ENCODE data around the gene MAN1C1. TPM values are rescaled to one million over a fixed set of nuclear protein-coding genes. Genes with fewer than 3 reads are reported as not detected.

Gene MAN1C1
- total RNA-seq, 1 donor from 2014 or later, result 0.20 TPM

DNA sequence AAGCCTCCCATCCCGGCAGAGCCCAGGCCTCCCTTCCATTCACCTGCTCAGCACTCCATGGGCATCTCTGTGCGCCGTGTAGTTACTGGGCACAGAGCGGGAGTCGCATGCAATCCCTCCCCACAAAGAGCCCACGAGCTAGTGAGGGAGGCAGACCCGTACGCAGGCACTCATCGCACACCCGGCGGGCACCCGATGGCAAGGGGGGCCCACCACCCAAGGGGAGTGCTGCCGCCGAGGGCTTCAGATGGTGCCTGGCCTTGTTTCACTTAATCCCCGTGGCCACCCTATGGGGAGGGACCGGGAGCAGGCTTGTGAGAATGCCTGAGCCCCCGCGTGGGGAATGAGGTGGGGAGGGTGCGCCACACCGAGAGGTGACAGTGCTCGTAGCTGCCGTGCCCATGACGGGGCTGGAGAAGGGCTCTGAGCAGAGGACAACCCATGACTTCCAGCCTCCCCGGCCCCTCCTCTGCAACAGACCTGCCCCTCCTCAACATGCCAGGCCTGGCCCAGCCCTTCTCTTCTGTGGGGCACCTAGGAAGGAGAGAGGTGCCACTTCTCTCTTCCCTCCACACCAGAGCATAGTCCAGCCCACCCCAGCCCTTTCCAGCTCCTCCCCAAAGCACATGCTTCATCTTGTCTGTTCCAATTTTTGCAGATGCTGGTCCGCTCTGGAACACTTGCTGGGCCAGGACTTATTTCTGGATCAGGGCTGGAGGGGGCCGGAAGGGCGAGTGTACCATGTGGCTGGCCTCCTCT lies 153.2 kb downstream of the MAN1C1 start:
- Mint-ChIP-seq H3K9me3 (no peaks in the 10 kb centered on the region), H3K27ac (no peak overlapping the region), H3K4me1 (peaks cover 30% of the 10 kb centered on the region), H3K27me3 (peaks cover 23% of the 10 kb centered on the region), H3K36me3 (ENCODE audit: low read depth) (no peaks in the 10 kb centered on the region), H3K4me3 (no peak overlapping the region)
- no peak for DNase-seq
- intact Hi-C loops (cut with micrococcal nuclease), result no loop called here
- TF ChIP-seq, protein P1, sequence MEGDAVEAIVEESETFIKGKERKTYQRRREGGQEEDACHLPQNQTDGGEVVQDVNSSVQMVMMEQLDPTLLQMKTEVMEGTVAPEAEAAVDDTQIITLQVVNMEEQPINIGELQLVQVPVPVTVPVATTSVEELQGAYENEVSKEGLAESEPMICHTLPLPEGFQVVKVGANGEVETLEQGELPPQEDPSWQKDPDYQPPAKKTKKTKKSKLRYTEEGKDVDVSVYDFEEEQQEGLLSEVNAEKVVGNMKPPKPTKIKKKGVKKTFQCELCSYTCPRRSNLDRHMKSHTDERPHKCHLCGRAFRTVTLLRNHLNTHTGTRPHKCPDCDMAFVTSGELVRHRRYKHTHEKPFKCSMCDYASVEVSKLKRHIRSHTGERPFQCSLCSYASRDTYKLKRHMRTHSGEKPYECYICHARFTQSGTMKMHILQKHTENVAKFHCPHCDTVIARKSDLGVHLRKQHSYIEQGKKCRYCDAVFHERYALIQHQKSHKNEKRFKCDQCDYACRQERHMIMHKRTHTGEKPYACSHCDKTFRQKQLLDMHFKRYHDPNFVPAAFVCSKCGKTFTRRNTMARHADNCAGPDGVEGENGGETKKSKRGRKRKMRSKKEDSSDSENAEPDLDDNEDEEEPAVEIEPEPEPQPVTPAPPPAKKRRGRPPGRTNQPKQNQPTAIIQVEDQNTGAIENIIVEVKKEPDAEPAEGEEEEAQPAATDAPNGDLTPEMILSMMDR (IDR thresholded peaks at IDR 0.05), result no peak
- no peak for ATAC-seq (ENCODE audit: low read depth)
- ChIA-PET POLR2A (no interaction called here), CTCF (no interaction called here)

GRCh38 chr1:25770541-25771220 lies 154.1 kb downstream of the MAN1C1 start:
- peak overlapping the region; percentile 65 for H3K4me3 Mint-ChIP-seq
- TF ChIP-seq, protein P1 (IDR thresholded peaks at IDR 0.05), result no peak

GRCh38 chr1:25771221-25772114 lies 154.9 kb downstream of the MAN1C1 start:
- CTCF ChIA-PET, result no interaction called here
- peak overlapping the region; percentile 65 for H3K4me3 Mint-ChIP-seq
- H3K36me3 Mint-ChIP-seq (ENCODE audit: low read depth), result no peaks in the 10 kb centered on the region
- DNase-seq (no peak), ATAC-seq (ENCODE audit: low read depth) (peak; percentile 29)
- no peaks in the 10 kb centered on the region for H3K9me3 Mint-ChIP-seq
- H3K4me1 Mint-ChIP-seq, result peaks cover 36% of the 10 kb centered on the region
- no peak overlapping the region for H3K27ac Mint-ChIP-seq
- POLR2A ChIA-PET, result no interaction called here
- intact Hi-C loops (cut with micrococcal nuclease), result no loop called here
- H3K27me3 Mint-ChIP-seq, result peaks cover 25% of the 10 kb centered on the region
- TF ChIP-seq, protein P1 (IDR thresholded peaks at IDR 0.05), result no peak

More at GRCh38 chr1:25770541-25771220, 154.1 kb downstream of the MAN1C1 start:
- intact Hi-C loops (cut with micrococcal nuclease), result no loop called here
- ChIA-PET POLR2A (no interaction called here), CTCF (no interaction called here)
- no peak for ATAC-seq (ENCODE audit: low read depth)
- Mint-ChIP-seq H3K4me1 (peaks cover 37% of the 10 kb centered on the region), H3K36me3 (ENCODE audit: low read depth) (no peaks in the 10 kb centered on the region), H3K9me3 (no peaks in the 10 kb centered on the region), H3K27me3 (peaks cover 25% of the 10 kb centered on the region), H3K27ac (no peak overlapping the region)
- DNase-seq, result no peak

- DNase-seq (no peak), ATAC-seq (ENCODE audit: low read depth) (no peak)
- Mint-ChIP-seq H3K36me3 (ENCODE audit: low read depth) (no peaks in the 10 kb centered on the region), H3K9me3 (no peaks in the 10 kb centered on the region), H3K4me1 (peaks cover 36% of the 10 kb centered on the region), H3K27ac (no peak overlapping the region), H3K27me3 (peaks cover 25% of the 10 kb centered on the region), H3K4me3 (peak overlapping the region; percentile 65)
- ChIA-PET POLR2A (no interaction called here), CTCF (no interaction called here)
- TF ChIP-seq, protein P1 (IDR thresholded peaks at IDR 0.05), result no peak
- intact Hi-C loops (cut with micrococcal nuclease), result no loop called here
Observed at GRCh38 chr1:25772164-25772563, 155.6 kb downstream of the MAN1C1 start.
